Measurements from ENCODE around the gene HSH2D.
"Not testable (repeated sequence)": the region's sequence is repeated elsewhere in the genome, so short reads cannot be mapped to it uniquely, and the experiment has no call there.

The HSH2D gene

GRCh38 chr19:16143399-16144215 lies at the start of gene HSH2D:
HSH2D (plus strand) TSS chr19:16143685; CDS start chr19:16148751, 5,066 bp downstream.
- DNase-seq: peak; percentile 44

GRCh38 chr19:16094360-16095070 lies 49.0 kb upstream of the HSH2D start:
- DNase-seq: no peak

- DNase-seq: no peak
These were observed 48.4 kb upstream of the HSH2D start for GRCh38 chr19:16095071-16095571.

- no peak for DNase-seq
These were observed 47.1 kb upstream of the HSH2D start for GRCh38 chr19:16096280-16096855.

GRCh38 chr19:16098416-16098768 lies 45.1 kb upstream of the HSH2D start:
- DNase-seq: no peak

GRCh38 chr19:16098821-16099220 lies 44.7 kb upstream of the HSH2D start:
- DNase-seq: no peak

- DNase-seq: not testable (repeated sequence)
These were observed 44.0 kb upstream of the HSH2D start for GRCh38 chr19:16099314-16099965.

GRCh38 chr19:16100524-16100923 lies 43.0 kb upstream of the HSH2D start:
- DNase-seq: no peak

GRCh38 chr19:16104722-16105121 lies 38.8 kb upstream of the HSH2D start:
- no peak for DNase-seq

GRCh38 chr19:16106121-16106520 lies 37.4 kb upstream of the HSH2D start:
- no peak for DNase-seq

- peak; percentile 95 for DNase-seq
These were observed 32.2 kb upstream of the HSH2D start, which contains the start of gene RAB8A for GRCh38 chr19:16111160-16111908. RAB8A (plus strand) TSS chr19:16111889; CDS start chr19:16111902, 13 bp downstream.

- DNase-seq: no peak
These were observed 31.4 kb upstream of the HSH2D start for GRCh38 chr19:16111909-16112752.

- no peak for DNase-seq
These were observed 30.7 kb upstream of the HSH2D start for GRCh38 chr19:16112778-16113177.

GRCh38 chr19:16113727-16114126 lies 29.8 kb upstream of the HSH2D start:
- no peak for DNase-seq

- DNase-seq: no peak
These were observed 28.0 kb upstream of the HSH2D start for GRCh38 chr19:16115301-16116039.

GRCh38 chr19:16116067-16116466 lies 27.4 kb upstream of the HSH2D start:
- no peak for DNase-seq

- no peak for DNase-seq
These were observed 25.9 kb upstream of the HSH2D start for GRCh38 chr19:16117594-16118033.

GRCh38 chr19:16118489-16119033 lies 24.9 kb upstream of the HSH2D start:
- DNase-seq: no peak

- not testable (repeated sequence) for DNase-seq
These were observed 24.2 kb upstream of the HSH2D start for GRCh38 chr19:16119075-16119857.
